ENCODE data around the gene ATP2A3.
A peak's percentile ranks its signal among the peaks of the same experiment; 100 is the strongest.
"Not testable (repeated sequence)": the region's sequence is repeated elsewhere in the genome, so short reads cannot be mapped to it uniquely, and the experiment has no call there.

ATP2A3 gene

GRCh38 chr17:3964203-3965117 is at the start of gene ATP2A3:
TSS of gene ATP2A3 (minus strand) at chr17:3964437. CDS start at chr17:3964291, 146 bp downstream.
- peak; percentile 64 for DNase-seq

- DNase-seq: no peak
Measured at GRCh38 chr17:4010754-4011153, 46.5 kb upstream of the ATP2A3 start.

- DNase-seq: no peak
Measured at GRCh38 chr17:4009186-4009785, 45.0 kb upstream of the ATP2A3 start.

GRCh38 chr17:4008441-4009185 is 44.4 kb upstream of the ATP2A3 start:
- no peak for DNase-seq

- DNase-seq: no peak
Measured at GRCh38 chr17:4008082-4008435, 43.8 kb upstream of the ATP2A3 start.

GRCh38 chr17:4007346-4008081 is 43.3 kb upstream of the ATP2A3 start:
- DNase-seq: no peak

- DNase-seq: no peak
Measured at GRCh38 chr17:4006745-4007211, 42.5 kb upstream of the ATP2A3 start.

- no peak for DNase-seq
Measured at GRCh38 chr17:4006165-4006589, 41.9 kb upstream of the ATP2A3 start.

GRCh38 chr17:4005296-4006164 is 41.3 kb upstream of the ATP2A3 start:
- DNase-seq: no peak

- DNase-seq: peak; percentile 53
Measured at GRCh38 chr17:4004517-4005295, 40.5 kb upstream of the ATP2A3 start.

GRCh38 chr17:4003501-4004421 is 39.5 kb upstream of the ATP2A3 start:
- DNase-seq: no peak

GRCh38 chr17:4003131-4003500 is 38.9 kb upstream of the ATP2A3 start:
- DNase-seq: no peak

GRCh38 chr17:4001048-4001590 is 36.9 kb upstream of the ATP2A3 start:
- DNase-seq: no peak

- no peak for DNase-seq
Measured at GRCh38 chr17:3998436-3998835, 34.2 kb upstream of the ATP2A3 start.

- no peak for DNase-seq
Measured at GRCh38 chr17:3995067-3995466, 30.8 kb upstream of the ATP2A3 start.

GRCh38 chr17:3994221-3994576 is 30.0 kb upstream of the ATP2A3 start:
- DNase-seq: no peak

GRCh38 chr17:3993493-3994220 is 29.4 kb upstream of the ATP2A3 start:
- no peak for DNase-seq

GRCh38 chr17:3992370-3992769 is 28.1 kb upstream of the ATP2A3 start:
- no peak for DNase-seq

- DNase-seq: not testable (repeated sequence)
Measured at GRCh38 chr17:3991699-3992098, 27.5 kb upstream of the ATP2A3 start.

Data from stimulated activated CD4-positive, alpha-beta T cell treated with anti-CD3 and anti-CD28 coated beads, Interleukin-4, amount 100 ng/mL, for 24 hours (primary cell).